Measurements from ENCODE around the gene MMS19.

DNA sequence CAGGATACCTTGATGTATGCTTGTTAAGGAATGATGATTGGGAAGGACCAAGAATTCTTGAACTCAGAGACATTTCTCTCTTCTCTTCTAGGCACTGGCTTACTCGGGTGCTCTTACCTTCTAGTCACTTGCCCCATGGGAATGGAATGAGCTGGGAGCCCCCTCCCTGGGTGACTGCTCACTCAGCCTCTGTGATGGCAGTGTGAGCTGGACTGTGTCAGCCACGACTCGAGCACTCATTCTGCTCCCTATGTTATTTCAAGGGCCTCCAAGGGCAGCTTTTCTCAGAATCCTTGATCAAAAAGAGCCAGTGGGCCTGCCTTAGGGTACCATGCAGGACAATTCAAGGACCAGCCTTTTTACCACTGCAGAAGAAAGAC lies 41.5 kb downstream of the MMS19 start:
- no peak for TF ChIP-seq POLR2A (IDR thresholded peaks at IDR 0.05)
- no peak for TF ChIP-seq CTCF (IDR thresholded peaks at IDR 0.05)
- no peak for TF ChIP-seq EP300 (IDR thresholded peaks at IDR 0.05)
